Esophagus muscularis mucosa (tissue), 4 donors: ENCODE measurements around the gene SNX27.

Source experiments
- CTCF ChIP-seq, 3 experiments: fragments of 200-600 bp in 2 of 3; fragments of 450-650 bp in 1 of 3; sonication (generic) in 2 of 3; IDR thresholded peaks; one replicate each; pipeline ENCODE4 v1.5.1; 2017 to 2019; ENCODE audit warnings: antibody characterized with exemption in 3 of 3, mild to moderate bottlenecking in 2 of 3, moderate library complexity in 1 of 3
- EP300 ChIP-seq: sonication (generic); formaldehyde crosslinking; IDR thresholded peaks from one replicate; pipeline ENCODE4 v1.6.1; 2017; ENCODE audit warnings: antibody characterized with exemption
- POLR2A ChIP-seq: fragments of 450-650 bp; IDR thresholded peaks from one replicate; pipeline ENCODE4 v1.6.1; 2017; ENCODE audit warnings: antibody characterized with exemption, moderate library complexity, mild to moderate bottlenecking, low read depth

- TF ChIP-seq EP300 (no peak), CTCF (IDR thresholded peaks at IDR 0.05) (no peak), POLR2A (no peak)
These were observed 105.2 kb downstream of the SNX27 start, which contains the start of gene CELF3 for GRCh38 chr1:151716771-151717631.
